Measurements from ENCODE around the gene NUTF2.

NUTF2 gene

DNA sequence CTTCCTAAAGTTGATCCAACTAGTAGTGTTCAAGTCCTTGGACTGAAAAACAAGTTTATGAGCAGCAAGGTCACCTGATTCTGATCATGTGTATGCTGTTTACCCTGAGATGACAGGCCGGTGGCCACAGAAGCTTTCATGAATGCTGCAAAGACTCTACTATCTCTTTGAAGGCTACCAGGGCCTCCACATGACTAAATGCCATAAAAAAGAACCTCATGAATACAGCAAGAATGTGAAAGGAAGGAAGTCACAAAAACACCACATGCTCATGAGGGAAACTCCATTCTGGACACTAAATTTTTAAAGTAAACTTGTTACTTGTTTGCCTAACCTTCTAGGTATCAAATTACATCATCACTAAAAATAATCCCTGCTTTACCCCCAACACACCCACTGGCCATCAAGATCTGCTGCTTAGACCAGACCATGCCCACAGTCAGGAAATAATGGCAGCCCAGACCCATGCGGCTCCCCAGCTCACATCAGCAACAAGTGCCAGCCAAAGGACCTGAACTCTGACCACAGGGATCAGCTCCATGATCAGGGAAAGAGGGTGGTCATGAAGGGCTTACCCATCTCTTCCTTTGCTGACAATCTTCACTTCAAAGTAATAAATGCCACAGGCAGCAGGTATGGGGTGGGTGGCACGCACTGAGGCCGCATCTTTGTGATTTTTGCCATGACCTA is 41.7 kb upstream of the NUTF2 start:
- Histone ChIP-seq H3K36me3 (ENCODE audit: control insufficient read depth, insufficient read depth, low read length) (peaks cover 4% of the 10 kb centered on the region), H2BK15ac (replicated peaks; ENCODE audit: low read depth) (no peak overlapping the region), H3K4me1 (ENCODE audit: control insufficient read depth, low read depth, low read length) (peaks cover 1% of the 10 kb centered on the region), H3K27me3 (ENCODE audit: insufficient read depth, low read length, poor library complexity) (no peaks in the 10 kb centered on the region), H3K4ac (ENCODE audit: low read depth, low read length) (no peak overlapping the region), H3K27ac (ENCODE audit: low read depth, low read length) (no peak overlapping the region), H4K8ac (ENCODE audit: low read depth, low read length) (no peak overlapping the region), H2BK5ac (ENCODE audit: low read length) (no peak overlapping the region), H4K5ac (ENCODE audit: low read length) (no peak overlapping the region), H3K4me3 (ENCODE audit: low read length) (no peak overlapping the region), H3K4me2 (ENCODE audit: low read length) (no peak overlapping the region), H3K56ac (ENCODE audit: low read length) (no peak overlapping the region), H2AK5ac (ENCODE audit: low read length) (no peak overlapping the region), H3K79me1 (ENCODE audit: low read length) (peaks cover 23% of the 10 kb centered on the region), H3K79me2 (ENCODE audit: control insufficient read depth, insufficient read depth, low read length) (peaks cover 19% of the 10 kb centered on the region), H3K18ac (ENCODE audit: low read length) (no peak overlapping the region), H3K23ac (ENCODE audit: low read length) (no peak overlapping the region), H2BK120ac (ENCODE audit: low read depth, low read length) (no peak overlapping the region), H3K9ac (ENCODE audit: low read length) (peak overlapping the region; percentile 94)
- WGBS (ENCODE audit: extremely low coverage, insufficient coverage, low lambda C conversion rate), result no CpG with 5 or more reads among the region's 4 CpGs
- DNase-seq, result no peak

DNA sequence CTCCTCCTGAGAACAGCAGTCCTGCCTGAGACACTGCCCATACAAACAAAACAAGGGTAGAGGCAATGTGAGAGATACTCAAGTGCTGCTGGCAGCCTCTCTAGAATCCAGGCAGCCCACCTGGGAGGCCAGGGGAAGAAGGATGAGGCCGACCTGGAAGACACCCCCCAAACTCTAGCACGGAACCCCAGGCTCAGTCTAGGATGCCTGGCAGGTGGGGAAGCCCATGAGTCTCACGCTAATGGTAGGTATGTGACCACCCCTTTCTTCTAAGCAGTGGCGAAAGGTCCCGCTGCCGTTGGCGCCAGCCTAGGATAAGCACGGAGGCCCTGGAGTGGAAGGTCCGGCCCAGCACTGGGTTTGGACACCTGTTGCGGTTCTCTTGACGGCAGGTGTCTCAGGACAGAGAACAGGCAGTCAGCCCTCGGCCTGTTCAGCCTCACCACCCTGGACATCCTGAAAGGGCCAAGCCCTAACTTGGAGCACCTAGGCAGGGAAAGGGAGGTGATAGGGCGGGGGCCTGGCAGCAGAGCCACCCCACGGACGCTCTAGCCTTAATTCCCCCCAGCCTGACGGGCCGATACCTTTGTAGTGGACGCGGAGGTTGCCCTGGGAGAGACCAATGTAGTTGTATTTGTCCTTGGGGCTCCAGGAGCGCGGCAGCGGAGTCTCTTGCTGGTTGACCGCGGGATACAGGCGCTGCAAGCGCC is 40.9 kb upstream of the NUTF2 start:
- peak overlapping the region; percentile 98 for H3K4me3 ChIP-seq (ENCODE audit: low read length)
- no peak overlapping the region for H4K8ac ChIP-seq (ENCODE audit: low read depth, low read length)
- no peak overlapping the region for H2AK5ac ChIP-seq (ENCODE audit: low read length)
- no peak overlapping the region for H2BK120ac ChIP-seq (ENCODE audit: low read depth, low read length)
- H3K4me2 ChIP-seq (ENCODE audit: low read length), result peak overlapping the region; percentile 84
- WGBS (ENCODE audit: extremely low coverage, insufficient coverage, low lambda C conversion rate), result no CpG with 5 or more reads among the region's 26 CpGs
- H3K56ac ChIP-seq (ENCODE audit: low read length), result peak overlapping the region; percentile 99
- no peak overlapping the region for H3K18ac ChIP-seq (ENCODE audit: low read length)
- peaks cover 4% of the 10 kb centered on the region for H3K36me3 ChIP-seq (ENCODE audit: control insufficient read depth, insufficient read depth, low read length)
- peak overlapping the region; percentile 94 for H3K9ac ChIP-seq (ENCODE audit: low read length)
- DNase-seq, result no peak
- peak overlapping the region; percentile 94 for H3K23ac ChIP-seq (ENCODE audit: low read length)
- H3K4me1 ChIP-seq (ENCODE audit: control insufficient read depth, low read depth, low read length), result peaks cover 1% of the 10 kb centered on the region
- no peak overlapping the region for H3K27ac ChIP-seq (ENCODE audit: low read depth, low read length)
- H3K4ac ChIP-seq (ENCODE audit: low read depth, low read length), result no peak overlapping the region
- peaks cover 19% of the 10 kb centered on the region for H3K79me2 ChIP-seq (ENCODE audit: control insufficient read depth, insufficient read depth, low read length)
- H2BK5ac ChIP-seq (ENCODE audit: low read length), result no peak overlapping the region
- no peak overlapping the region for H4K5ac ChIP-seq (ENCODE audit: low read length)
- H3K79me1 ChIP-seq (ENCODE audit: low read length), result peaks cover 17% of the 10 kb centered on the region
- H2BK15ac ChIP-seq (replicated peaks; ENCODE audit: low read depth), result no peak overlapping the region
- H3K27me3 ChIP-seq (ENCODE audit: insufficient read depth, low read length, poor library complexity), result no peaks in the 10 kb centered on the region

DNA sequence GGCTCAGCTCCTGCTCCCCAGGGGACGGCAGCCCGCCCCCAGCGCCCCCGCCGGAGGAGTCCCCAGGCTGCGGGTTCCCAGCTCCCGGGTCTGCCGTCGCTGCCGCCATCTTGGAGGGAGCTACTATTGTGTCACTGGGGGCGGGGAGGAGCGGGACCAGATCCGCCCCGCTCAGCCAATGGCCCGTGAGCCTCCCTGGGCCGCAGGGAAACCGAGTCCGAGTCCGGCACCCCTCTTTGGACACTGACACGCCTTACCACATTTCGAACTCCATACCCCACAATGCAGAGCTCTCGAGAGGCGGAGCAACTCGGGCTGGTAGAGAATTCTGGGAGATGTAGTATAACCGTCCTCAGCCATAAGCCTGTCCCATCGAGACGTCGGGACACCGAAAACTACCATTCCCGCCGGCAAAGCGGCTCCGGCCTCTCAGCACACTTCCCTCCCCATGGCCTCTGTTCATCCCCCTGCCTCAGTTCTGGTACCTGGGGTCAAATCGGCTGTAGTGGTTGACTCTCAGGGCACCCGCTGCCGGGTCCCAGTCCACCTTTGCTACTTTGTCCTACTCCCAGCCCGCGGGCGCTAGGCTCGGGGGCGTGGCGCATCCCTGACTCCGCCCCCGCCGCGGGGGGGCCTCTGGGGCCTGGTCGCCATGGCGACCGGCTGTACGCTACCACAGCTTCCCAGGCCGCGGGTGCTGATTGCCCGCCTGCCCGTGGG is 40.1 kb upstream of the NUTF2 start, which contains the start of the genes RANBP10 and TSNAXIP1:
RANBP10 (minus strand) TSS at position 133 of the 720 bp plus-strand sequence; CDS start at position 109, 24 bp downstream.
TSNAXIP1 (plus strand) TSS at position 462 of the 720 bp plus-strand sequence. CDS start 261 bp downstream, outside the sequence.
- Histone ChIP-seq H3K79me1 (ENCODE audit: low read length) (peaks cover 13% of the 10 kb centered on the region), H3K4me3 (ENCODE audit: low read length) (peak within 1 kb of the TSS; percentile 98), H3K4me1 (ENCODE audit: control insufficient read depth, low read depth, low read length) (peaks cover 1% of the 10 kb centered on the region), H2AK5ac (ENCODE audit: low read length) (no peak within 1 kb of the TSS), H2BK5ac (ENCODE audit: low read length) (no peak within 1 kb of the TSS), H3K18ac (ENCODE audit: low read length) (no peak within 1 kb of the TSS), H4K8ac (ENCODE audit: low read depth, low read length) (no peak within 1 kb of the TSS), H3K9ac (ENCODE audit: low read length) (peak within 1 kb of the TSS; percentile 94), H3K79me2 (ENCODE audit: control insufficient read depth, insufficient read depth, low read length) (peaks cover 14% of the 10 kb centered on the region), H4K5ac (ENCODE audit: low read length) (no peak within 1 kb of the TSS), H3K27ac (ENCODE audit: low read depth, low read length) (no peak within 1 kb of the TSS), H3K4me2 (ENCODE audit: low read length) (peak within 1 kb of the TSS; percentile 89), H3K56ac (ENCODE audit: low read length) (peak within 1 kb of the TSS; percentile 99), H3K36me3 (ENCODE audit: control insufficient read depth, insufficient read depth, low read length) (no peaks in the 10 kb centered on the region), H3K4ac (ENCODE audit: low read depth, low read length) (no peak within 1 kb of the TSS), H3K27me3 (ENCODE audit: insufficient read depth, low read length, poor library complexity) (no peaks in the 10 kb centered on the region), H2BK120ac (ENCODE audit: low read depth, low read length) (no peak within 1 kb of the TSS), H2BK15ac (replicated peaks; ENCODE audit: low read depth) (no peak within 1 kb of the TSS), H3K23ac (ENCODE audit: low read length) (peak within 1 kb of the TSS; percentile 94)
- WGBS (ENCODE audit: extremely low coverage, insufficient coverage, low lambda C conversion rate), result no CpG with 5 or more reads among the region's 54 CpGs
- DNase-seq, result peak; percentile 100

DNA sequence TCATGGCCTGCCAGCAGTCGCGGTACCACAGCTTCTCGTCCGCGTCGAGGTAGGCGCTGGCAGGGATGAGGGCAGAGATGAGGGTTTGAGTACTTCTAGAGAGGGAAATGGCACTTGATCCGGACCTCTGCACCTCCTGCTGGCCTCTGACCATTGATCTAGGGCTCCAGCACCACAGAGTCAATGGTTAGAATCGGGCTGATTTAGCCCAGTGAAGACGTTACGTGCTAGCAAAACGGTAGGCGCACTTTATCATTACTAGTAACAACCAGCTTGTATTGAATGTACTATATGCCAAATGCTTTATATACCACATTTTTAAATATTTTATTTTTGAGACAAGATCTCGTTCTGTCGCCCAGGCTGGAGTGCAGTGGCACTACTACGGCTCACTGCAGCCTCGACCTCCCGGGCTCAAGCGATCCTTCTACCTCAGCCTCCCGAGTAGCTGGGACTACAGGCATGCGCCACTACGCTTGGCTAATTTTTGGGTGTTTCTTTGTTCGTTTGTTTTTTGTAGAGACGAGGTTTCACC is 39.5 kb upstream of the NUTF2 start:
- Histone ChIP-seq H3K27ac (ENCODE audit: low read depth, low read length) (no peak overlapping the region), H3K23ac (ENCODE audit: low read length) (no peak overlapping the region), H3K27me3 (ENCODE audit: insufficient read depth, low read length, poor library complexity) (no peaks in the 10 kb centered on the region), H3K4me1 (ENCODE audit: control insufficient read depth, low read depth, low read length) (peaks cover 1% of the 10 kb centered on the region), H3K4me2 (ENCODE audit: low read length) (peak overlapping the region; percentile 89), H4K8ac (ENCODE audit: low read depth, low read length) (no peak overlapping the region), H3K18ac (ENCODE audit: low read length) (no peak overlapping the region), H3K4ac (ENCODE audit: low read depth, low read length) (no peak overlapping the region), H3K79me1 (ENCODE audit: low read length) (peaks cover 13% of the 10 kb centered on the region), H4K5ac (ENCODE audit: low read length) (no peak overlapping the region), H2AK5ac (ENCODE audit: low read length) (no peak overlapping the region), H3K36me3 (ENCODE audit: control insufficient read depth, insufficient read depth, low read length) (no peaks in the 10 kb centered on the region), H2BK120ac (ENCODE audit: low read depth, low read length) (no peak overlapping the region), H3K9ac (ENCODE audit: low read length) (peak overlapping the region; percentile 66), H3K79me2 (ENCODE audit: control insufficient read depth, insufficient read depth, low read length) (peaks cover 14% of the 10 kb centered on the region), H3K4me3 (ENCODE audit: low read length) (peak overlapping the region; percentile 46), H2BK15ac (replicated peaks; ENCODE audit: low read depth) (no peak overlapping the region), H2BK5ac (ENCODE audit: low read length) (no peak overlapping the region), H3K56ac (ENCODE audit: low read length) (peak overlapping the region; percentile 89)
- WGBS (ENCODE audit: extremely low coverage, insufficient coverage, low lambda C conversion rate), result no CpG with 5 or more reads among the region's 24 CpGs
- DNase-seq, result no peak

DNA sequence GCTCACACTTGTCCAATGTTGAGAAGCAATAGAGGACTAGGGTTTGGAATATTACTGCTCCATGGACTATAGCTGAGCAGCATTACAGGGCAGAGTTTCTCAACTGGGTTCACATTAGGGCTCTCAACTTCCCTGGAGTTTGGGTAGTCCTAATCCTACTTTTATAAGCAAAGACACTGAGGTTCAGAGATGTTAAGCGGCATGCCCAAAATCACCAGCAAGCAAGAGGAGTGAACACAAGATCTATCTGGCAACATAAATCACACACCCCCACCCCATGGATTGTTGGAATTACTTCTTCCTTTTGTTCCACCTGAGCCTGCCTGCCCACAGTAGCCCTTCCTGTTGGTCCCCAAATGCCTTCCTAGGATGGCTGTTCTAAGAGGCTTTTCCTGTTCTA is 34.8 kb upstream of the NUTF2 start:
- Histone ChIP-seq H3K27ac (ENCODE audit: low read depth, low read length) (no peak overlapping the region), H2BK15ac (replicated peaks; ENCODE audit: low read depth) (no peak overlapping the region)

More for the DNA sequence above, 34.8 kb upstream of the NUTF2 start:
- Histone ChIP-seq H3K36me3 (ENCODE audit: control insufficient read depth, insufficient read depth, low read length) (no peaks in the 10 kb centered on the region), H3K79me1 (ENCODE audit: low read length) (no peaks in the 10 kb centered on the region), H3K4ac (ENCODE audit: low read depth, low read length) (no peak overlapping the region), H3K23ac (ENCODE audit: low read length) (no peak overlapping the region), H3K9ac (ENCODE audit: low read length) (no peak overlapping the region), H3K27me3 (ENCODE audit: insufficient read depth, low read length, poor library complexity) (no peaks in the 10 kb centered on the region), H2BK5ac (ENCODE audit: low read length) (no peak overlapping the region), H2AK5ac (ENCODE audit: low read length) (no peak overlapping the region), H3K56ac (ENCODE audit: low read length) (no peak overlapping the region), H4K8ac (ENCODE audit: low read depth, low read length) (no peak overlapping the region), H3K18ac (ENCODE audit: low read length) (no peak overlapping the region), H3K4me3 (ENCODE audit: low read length) (no peak overlapping the region), H4K5ac (ENCODE audit: low read length) (no peak overlapping the region), H3K79me2 (ENCODE audit: control insufficient read depth, insufficient read depth, low read length) (no peaks in the 10 kb centered on the region), H3K4me2 (ENCODE audit: low read length) (no peak overlapping the region), H2BK120ac (ENCODE audit: low read depth, low read length) (no peak overlapping the region), H3K4me1 (ENCODE audit: control insufficient read depth, low read depth, low read length) (no peaks in the 10 kb centered on the region)
- no CpG with 5 or more reads among the region's 1 CpG for WGBS (ENCODE audit: extremely low coverage, insufficient coverage, low lambda C conversion rate)
- DNase-seq, result no peak
